ENCODE data around the gene CDH1.

- TF ChIP-seq, protein P1, sequence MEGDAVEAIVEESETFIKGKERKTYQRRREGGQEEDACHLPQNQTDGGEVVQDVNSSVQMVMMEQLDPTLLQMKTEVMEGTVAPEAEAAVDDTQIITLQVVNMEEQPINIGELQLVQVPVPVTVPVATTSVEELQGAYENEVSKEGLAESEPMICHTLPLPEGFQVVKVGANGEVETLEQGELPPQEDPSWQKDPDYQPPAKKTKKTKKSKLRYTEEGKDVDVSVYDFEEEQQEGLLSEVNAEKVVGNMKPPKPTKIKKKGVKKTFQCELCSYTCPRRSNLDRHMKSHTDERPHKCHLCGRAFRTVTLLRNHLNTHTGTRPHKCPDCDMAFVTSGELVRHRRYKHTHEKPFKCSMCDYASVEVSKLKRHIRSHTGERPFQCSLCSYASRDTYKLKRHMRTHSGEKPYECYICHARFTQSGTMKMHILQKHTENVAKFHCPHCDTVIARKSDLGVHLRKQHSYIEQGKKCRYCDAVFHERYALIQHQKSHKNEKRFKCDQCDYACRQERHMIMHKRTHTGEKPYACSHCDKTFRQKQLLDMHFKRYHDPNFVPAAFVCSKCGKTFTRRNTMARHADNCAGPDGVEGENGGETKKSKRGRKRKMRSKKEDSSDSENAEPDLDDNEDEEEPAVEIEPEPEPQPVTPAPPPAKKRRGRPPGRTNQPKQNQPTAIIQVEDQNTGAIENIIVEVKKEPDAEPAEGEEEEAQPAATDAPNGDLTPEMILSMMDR (IDR thresholded peaks at IDR 0.05), result no peak
- TF ChIP-seq POLR2A (IDR thresholded peaks at IDR 0.05), result no peak
- TF ChIP-seq POLR2AphosphoS5 (IDR thresholded peaks at IDR 0.05), result no peak
Observed at GRCh38 chr16:68700120-68700519, 37.0 kb upstream of the CDH1 start.
